ENCODE results near the gene TPSAB1. TPM values are rescaled to one million over a fixed set of nuclear protein-coding genes. Genes with fewer than 3 reads are reported as not detected.

Gene TPSAB1
- total RNA-seq, 1 experiment from 2014 or later: not detected

- H3K9me3 ChIP-seq (ENCODE audit: control insufficient read depth, insufficient read depth, low read depth, low read length): no peaks in the 10 kb centered on the region
- no peak overlapping the region for H3K4me3 ChIP-seq (ENCODE audit: low read depth in 2 of 2, low read length in 2 of 2)
- no peaks in the 10 kb centered on the region for H3K27me3 ChIP-seq (ENCODE audit: control insufficient read depth, insufficient read depth, low read length)
- no peaks in the 10 kb centered on the region for H3K36me3 ChIP-seq (ENCODE audit: control insufficient read depth, insufficient read depth, low read length)
- ATAC-seq (no peak), DNase-seq (ENCODE audit: low read depth, low spot score) (no peak)
- peaks cover 9% of the 10 kb centered on the region for H3K4me1 ChIP-seq (ENCODE audit: control insufficient read depth, insufficient read depth, low read length)
- ChIA-PET POLR2A (interaction anchor here (0.5 kb wide), 1 partner anchor 1038 kb away, joined by 4 read pairs; no protein-coding TSS in a partner anchor), CTCF (interaction anchor here (0.5 to 0.6 kb wide), 2 partner anchors 20 to 189 kb away, joined by 3 to 7 read pairs; no protein-coding TSS in a partner anchor)
- H3K27ac ChIP-seq (ENCODE audit: low read length): no peak overlapping the region
- TF ChIP-seq TCF7L2 (IDR thresholded peaks at IDR 0.05; ENCODE audit: low read depth, low read length) (no peak), POLR2AphosphoS5 (IDR thresholded peaks at IDR 0.05; ENCODE audit: low read depth, low read length) (no peak), CTCF (IDR thresholded peaks at IDR 0.05) (no peak), SIN3A (IDR thresholded peaks at IDR 0.05; ENCODE audit: borderline replicate concordance, insufficient read depth, low read depth, low read length) (no peak)
- TF ChIP-seq, protein P1, sequence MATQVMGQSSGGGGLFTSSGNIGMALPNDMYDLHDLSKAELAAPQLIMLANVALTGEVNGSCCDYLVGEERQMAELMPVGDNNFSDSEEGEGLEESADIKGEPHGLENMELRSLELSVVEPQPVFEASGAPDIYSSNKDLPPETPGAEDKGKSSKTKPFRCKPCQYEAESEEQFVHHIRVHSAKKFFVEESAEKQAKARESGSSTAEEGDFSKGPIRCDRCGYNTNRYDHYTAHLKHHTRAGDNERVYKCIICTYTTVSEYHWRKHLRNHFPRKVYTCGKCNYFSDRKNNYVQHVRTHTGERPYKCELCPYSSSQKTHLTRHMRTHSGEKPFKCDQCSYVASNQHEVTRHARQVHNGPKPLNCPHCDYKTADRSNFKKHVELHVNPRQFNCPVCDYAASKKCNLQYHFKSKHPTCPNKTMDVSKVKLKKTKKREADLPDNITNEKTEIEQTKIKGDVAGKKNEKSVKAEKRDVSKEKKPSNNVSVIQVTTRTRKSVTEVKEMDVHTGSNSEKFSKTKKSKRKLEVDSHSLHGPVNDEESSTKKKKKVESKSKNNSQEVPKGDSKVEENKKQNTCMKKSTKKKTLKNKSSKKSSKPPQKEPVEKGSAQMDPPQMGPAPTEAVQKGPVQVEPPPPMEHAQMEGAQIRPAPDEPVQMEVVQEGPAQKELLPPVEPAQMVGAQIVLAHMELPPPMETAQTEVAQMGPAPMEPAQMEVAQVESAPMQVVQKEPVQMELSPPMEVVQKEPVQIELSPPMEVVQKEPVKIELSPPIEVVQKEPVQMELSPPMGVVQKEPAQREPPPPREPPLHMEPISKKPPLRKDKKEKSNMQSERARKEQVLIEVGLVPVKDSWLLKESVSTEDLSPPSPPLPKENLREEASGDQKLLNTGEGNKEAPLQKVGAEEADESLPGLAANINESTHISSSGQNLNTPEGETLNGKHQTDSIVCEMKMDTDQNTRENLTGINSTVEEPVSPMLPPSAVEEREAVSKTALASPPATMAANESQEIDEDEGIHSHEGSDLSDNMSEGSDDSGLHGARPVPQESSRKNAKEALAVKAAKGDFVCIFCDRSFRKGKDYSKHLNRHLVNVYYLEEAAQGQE (IDR thresholded peaks at IDR 0.05; ENCODE audit: insufficient read depth in 1 of 2, low read depth in 2 of 2, low read length in 1 of 2): no peak
- BruUV-seq (replicated peaks): no TSS peak
- in situ Hi-C loops (cut with HindIII; ENCODE audit: low pct_unique_long_range_greater_than_20kb, low sequenced_read_pairs) (no loop called here), intact Hi-C loops (cut with micrococcal nuclease; ENCODE audit: unreplicated experiment) (no loop called here)
These were observed 36.7 kb downstream of the TPSAB1 start for GRCh38 chr16:1277151-1277598.

DNA sequence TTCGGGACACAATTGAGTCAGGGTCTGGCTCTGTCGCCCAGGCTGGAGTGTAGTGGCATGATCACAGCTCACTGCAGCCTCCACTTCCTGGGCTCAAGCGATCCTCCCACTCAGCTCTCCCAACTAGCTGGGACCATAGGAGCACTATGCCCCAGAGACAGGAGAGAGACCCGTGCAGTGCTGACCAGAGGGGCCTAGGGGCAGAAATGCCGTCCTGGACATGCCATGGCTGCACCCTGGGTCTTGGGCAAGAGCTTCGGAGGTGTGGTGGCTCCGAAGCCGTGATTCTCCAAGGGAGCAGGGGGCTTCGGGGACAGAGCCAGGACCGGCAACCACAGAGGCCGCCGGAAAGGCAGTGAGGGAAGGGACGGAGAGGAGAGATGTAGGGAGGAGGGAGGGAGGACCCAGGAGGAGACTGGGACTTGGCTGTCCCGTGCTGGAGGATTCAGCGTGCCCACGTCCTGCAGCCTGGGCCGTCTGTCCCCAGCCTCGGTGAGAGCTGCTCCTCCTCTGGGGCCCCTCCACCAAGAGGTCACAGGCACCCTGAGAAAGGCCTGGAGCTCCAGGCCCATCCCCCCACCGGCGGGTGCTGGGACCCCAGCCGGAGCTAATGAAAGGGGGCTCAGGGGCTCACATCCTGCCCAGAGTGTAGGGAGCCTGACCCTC, 37.2 kb downstream of the TPSAB1 start:
- Histone ChIP-seq H3K27me3 (ENCODE audit: control insufficient read depth, insufficient read depth, low read length) (no peaks in the 10 kb centered on the region), H3K4me1 (ENCODE audit: control insufficient read depth, insufficient read depth, low read length) (peaks cover 9% of the 10 kb centered on the region), H3K9me3 (ENCODE audit: control insufficient read depth, insufficient read depth, low read depth, low read length) (no peaks in the 10 kb centered on the region), H3K36me3 (ENCODE audit: control insufficient read depth, insufficient read depth, low read length) (no peaks in the 10 kb centered on the region), H3K27ac (ENCODE audit: low read length) (no peak overlapping the region), H3K4me3 (ENCODE audit: low read depth in 2 of 2, low read length in 2 of 2) (no peak overlapping the region)
- ChIA-PET CTCF (interaction anchor here (0.5 to 0.6 kb wide), 2 partner anchors 20 to 189 kb away, joined by 3 to 7 read pairs; no protein-coding TSS in a partner anchor), POLR2A (interaction anchor here (0.5 kb wide), 2 partner anchors 17 to 1038 kb away, joined by 4 to 7 read pairs; no protein-coding TSS in a partner anchor)
- in situ Hi-C loops (cut with HindIII; ENCODE audit: low pct_unique_long_range_greater_than_20kb, low sequenced_read_pairs) (no loop called here), intact Hi-C loops (cut with micrococcal nuclease; ENCODE audit: unreplicated experiment) (no loop called here)
- no TSS peak for BruUV-seq (replicated peaks)
- peak; percentile 29; the same call in 1 of the 2 replicates for ATAC-seq
- no peak for DNase-seq (ENCODE audit: low read depth, low spot score)
- no peak for TF ChIP-seq TCF7L2 (IDR thresholded peaks at IDR 0.05; ENCODE audit: low read depth, low read length)
- TF ChIP-seq, protein P1 (IDR thresholded peaks at IDR 0.05; ENCODE audit: insufficient read depth in 1 of 2, low read depth in 2 of 2, low read length in 1 of 2): no peak
- no peak for TF ChIP-seq CTCF (IDR thresholded peaks at IDR 0.05)
- no peak for TF ChIP-seq SIN3A (IDR thresholded peaks at IDR 0.05; ENCODE audit: borderline replicate concordance, insufficient read depth, low read depth, low read length)
- TF ChIP-seq POLR2AphosphoS5 (IDR thresholded peaks at IDR 0.05; ENCODE audit: low read depth, low read length): no peak
